ENCODE results near the gene DSC1. TPM values are rescaled to one million over a fixed set of nuclear protein-coding genes. Genes with fewer than 3 reads are reported as not detected.

Gene DSC1
- total and polyA plus RNA-seq, 4 donors = 0.09 TPM; not detected in 3

GRCh38 chr18:31192086-31192776 lies 29.6 kb upstream of the DSC1 start:
- H3K27me3 ChIP-seq (ENCODE audit: control insufficient read depth in 3 of 3, insufficient read depth in 3 of 3, low read length in 2 of 3) = no peaks in the 10 kb centered on the region
- no peaks in the 10 kb centered on the region for H3K9me3 ChIP-seq (ENCODE audit: control insufficient read depth in 4 of 4, insufficient read depth in 3 of 4, low read length in 3 of 4)
- H3K4me3 ChIP-seq = no peak overlapping the region
- no peaks in the 10 kb centered on the region for H3K36me3 ChIP-seq (ENCODE audit: control insufficient read depth in 4 of 4, insufficient read depth in 4 of 4, low read length in 4 of 4)
- no peak for DNase-seq
- H3K4me1 ChIP-seq (ENCODE audit: control insufficient read depth in 5 of 5, insufficient read depth in 5 of 5, low read length in 5 of 5) = peaks cover 0 to 3% (median 0%) of the 10 kb centered on the region in 5 donors
- ATAC-seq (ENCODE audit: insufficient read depth, low FRiP score) = no peak
- H3K9ac ChIP-seq (ENCODE audit: insufficient read depth in 1 of 2, low read length in 2 of 2) = no peak overlapping the region
- no peak for TF ChIP-seq CTCF (IDR thresholded peaks at IDR 0.05; ENCODE audit: control extremely low read depth, extremely low read depth)
- no peak overlapping the region for H3K27ac ChIP-seq (ENCODE audit: low read depth in 1 of 2, low read length in 1 of 2)

- TF ChIP-seq CTCF (IDR thresholded peaks at IDR 0.05; ENCODE audit: control extremely low read depth, extremely low read depth) = no peak
- H3K27ac ChIP-seq (ENCODE audit: low read depth in 1 of 2, low read length in 1 of 2) = no peak overlapping the region
- no peak for ATAC-seq (ENCODE audit: insufficient read depth, low FRiP score)
Observed at GRCh38 chr18:31190919-31191318, 28.3 kb upstream of the DSC1 start.

DNA sequence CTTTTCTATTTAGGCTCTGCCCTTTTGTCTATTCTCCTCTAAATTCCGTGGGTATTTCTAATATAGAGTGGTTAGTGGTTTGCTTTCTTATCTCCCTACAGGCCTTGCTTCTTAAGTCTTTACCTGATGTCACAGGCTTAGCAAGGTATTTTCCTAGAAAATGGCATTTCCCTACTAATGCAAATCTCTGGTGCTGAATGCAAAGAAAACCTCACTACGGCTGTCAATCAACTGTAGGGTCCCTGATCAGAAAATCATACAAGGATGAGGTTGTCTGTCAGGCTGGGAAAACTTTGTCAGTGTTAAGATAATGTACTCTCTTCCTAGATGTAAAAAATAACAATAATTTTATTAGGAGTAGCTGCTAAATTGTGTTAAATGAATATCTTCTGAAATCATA lies 27.1 kb upstream of the DSC1 start:
- no peak overlapping the region for H3K9ac ChIP-seq (ENCODE audit: insufficient read depth in 1 of 2, low read length in 2 of 2)
- DNase-seq = no peak
- no peaks in the 10 kb centered on the region for H3K36me3 ChIP-seq (ENCODE audit: control insufficient read depth in 4 of 4, insufficient read depth in 4 of 4, low read length in 4 of 4)
- H3K27me3 ChIP-seq (ENCODE audit: control insufficient read depth in 3 of 3, insufficient read depth in 3 of 3, low read length in 2 of 3) = no peaks in the 10 kb centered on the region
- WGBS, 2 donors = 76 to 87% methylated on average over 2 of the region's 2 CpGs
- ATAC-seq (ENCODE audit: insufficient read depth, low FRiP score) = no peak
- H3K27ac ChIP-seq (ENCODE audit: low read depth in 1 of 2, low read length in 1 of 2) = no peak overlapping the region
- no peaks in the 10 kb centered on the region for H3K9me3 ChIP-seq (ENCODE audit: control insufficient read depth in 4 of 4, insufficient read depth in 3 of 4, low read length in 3 of 4)
- no peak for TF ChIP-seq CTCF (IDR thresholded peaks at IDR 0.05; ENCODE audit: control extremely low read depth, extremely low read depth)
- H3K4me3 ChIP-seq = no peak overlapping the region
- H3K4me1 ChIP-seq (ENCODE audit: control insufficient read depth in 5 of 5, insufficient read depth in 5 of 5, low read length in 5 of 5) = peaks cover 0 to 3% (median 0%) of the 10 kb centered on the region in 5 donors

More at GRCh38 chr18:31190919-31191318, 28.3 kb upstream of the DSC1 start:
- no peaks in the 10 kb centered on the region for H3K36me3 ChIP-seq (ENCODE audit: control insufficient read depth in 4 of 4, insufficient read depth in 4 of 4, low read length in 4 of 4)
- no peaks in the 10 kb centered on the region for H3K9me3 ChIP-seq (ENCODE audit: control insufficient read depth in 4 of 4, insufficient read depth in 3 of 4, low read length in 3 of 4)
- H3K4me3 ChIP-seq = no peak overlapping the region
- no peaks in the 10 kb centered on the region for H3K27me3 ChIP-seq (ENCODE audit: control insufficient read depth in 3 of 3, insufficient read depth in 3 of 3, low read length in 2 of 3)
- peaks cover 0 to 3% (median 0%) of the 10 kb centered on the region in 5 donors for H3K4me1 ChIP-seq (ENCODE audit: control insufficient read depth in 5 of 5, insufficient read depth in 5 of 5, low read length in 5 of 5)
- no peak overlapping the region for H3K9ac ChIP-seq (ENCODE audit: insufficient read depth in 1 of 2, low read length in 2 of 2)
- peak in 1 of 3 donors; percentile 38 for DNase-seq
- 71 to 92% methylated on average over 2 of the region's 2 CpGs for WGBS, 2 donors

Data from lung (tissue), 12 donors.